Vagina (tissue), 2 donors: ENCODE data around the gene SLC34A1. TPM values are rescaled to one million over a fixed set of nuclear protein-coding genes. Genes with fewer than 3 reads are reported as not detected.

Experiments
- DNase-seq, 2 donors: peaks; one replicate each; pipeline ENCODE4 v3.0.0-alpha.2; 2017; ENCODE audit errors: extremely low spot score in 2 of 2
- H3K27ac ChIP-seq: fragments of 200-600 bp; sonication (generic); one replicate; pipeline ENCODE4 v1.5.1; 2019
- H3K27me3 ChIP-seq: fragments of 200-600 bp; sonication (generic); one replicate; pipeline ENCODE4 v1.5.1; 2019
- H3K36me3 ChIP-seq, 2 donors: fragments of 200-600 bp; sonication (generic); one replicate each; pipeline ENCODE4 v1.5.1; 2017 to 2019
- H3K4me1 ChIP-seq: fragments of 200-600 bp; sonication (generic); one replicate; pipeline ENCODE4 v1.5.1; 2019
- H3K4me3 ChIP-seq, 2 donors: fragments of 200-600 bp; sonication (generic); 1 replicate in 1 of 2; 2 replicates in 1 of 2; pipeline ENCODE4 v1.5.1; 2016 to 2019
- H3K9me3 ChIP-seq: fragments of 200-600 bp; sonication (generic); one replicate; pipeline ENCODE4 v1.5.1; 2019
- POLR2A ChIP-seq, 2 donors: fragments of 450-650 bp; IDR thresholded peaks; one replicate each; pipeline ENCODE4 v1.6.1; 2017; ENCODE audit warnings: antibody characterized with exemption in 2 of 2, mild to moderate bottlenecking in 2 of 2, moderate library complexity in 2 of 2
- POLR2AphosphoS5 ChIP-seq, 2 donors: sonication (generic); formaldehyde crosslinking; IDR thresholded peaks; one replicate each; pipeline ENCODE4 v1.9.0; 2017; ENCODE audit warnings: antibody characterized with exemption in 2 of 2, mild to moderate bottlenecking in 2 of 2, low read depth in 1 of 2; ENCODE audit not compliant: insufficient read depth in 1 of 2
- intact Hi-C: fragments of 100-400 bp; cut with DNase I; formaldehyde crosslinking; loops from one replicate; pipeline ENCODE4 v1.15.1; 2023
- total RNA-seq: library from RNA; depleted of rRNA; stranded (reverse); fragments of >200 nt; gene quantifications from one replicate; pipeline ENCODE4 v1.2.3, GENCODE V29; 2016
- TF ChIP-seq, protein P1 (sequence below), 3 experiments: fragments of 450-650 bp in 2 of 3; fragments of 200-600 bp in 1 of 3; sonication (generic) in 1 of 3; IDR thresholded peaks; one replicate each; pipeline ENCODE4 v1.5.1; 2017 to 2019; ENCODE audit warnings: antibody characterized with exemption in 3 of 3, mild to moderate bottlenecking in 2 of 3, moderate library complexity in 2 of 3

The SLC34A1 gene
- total RNA-seq, 1 donor from 2014 or later: not detected

DNA sequence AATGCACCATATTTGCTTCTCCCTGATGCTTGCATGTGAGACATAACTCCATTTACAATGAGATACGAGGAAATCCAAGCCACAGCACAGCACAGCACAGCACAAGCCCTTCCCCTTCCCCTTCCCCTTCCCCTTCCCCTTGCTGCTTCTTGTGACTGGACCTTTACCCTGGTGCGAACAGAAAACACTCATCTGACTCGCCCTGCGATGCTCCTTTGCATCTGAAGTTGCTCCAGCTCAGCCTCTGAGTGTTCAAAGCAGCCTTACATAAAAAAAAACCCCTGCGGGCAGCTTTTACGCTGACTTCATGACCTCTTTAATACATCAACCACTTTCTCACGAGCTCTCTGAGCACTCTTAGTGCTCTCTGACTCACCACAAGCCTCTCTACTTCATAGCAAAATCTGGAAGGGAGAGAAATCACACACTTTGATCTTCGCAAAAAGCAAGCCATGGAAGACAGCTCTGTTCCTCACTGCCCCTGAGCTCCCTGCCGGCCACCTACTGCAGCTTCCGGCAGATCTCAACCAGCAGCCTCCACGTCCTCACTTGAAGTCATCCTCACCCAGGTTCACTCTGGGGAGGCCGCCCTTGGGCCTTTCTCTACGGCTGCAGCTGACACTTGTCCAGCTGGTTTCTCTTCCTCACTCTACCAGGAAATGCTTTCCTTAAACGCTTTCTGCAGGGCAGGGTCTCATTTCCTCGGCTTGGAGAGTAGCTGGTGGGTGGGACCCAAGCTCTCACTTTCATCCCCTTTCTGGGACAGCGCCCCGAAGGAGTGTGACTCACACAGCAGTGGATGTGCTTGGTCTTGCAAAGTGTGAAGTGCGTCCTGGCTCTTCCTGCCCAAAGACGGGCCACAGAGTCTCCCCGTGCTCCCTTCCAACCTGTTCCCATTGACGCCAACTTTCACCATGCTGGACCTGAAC, 5.3 kb downstream of the SLC34A1 start:
- H3K4me3 ChIP-seq: no peak overlapping the region
- DNase-seq: no peak
- H3K27ac ChIP-seq: peak overlapping the region; percentile 37
- intact Hi-C loops: loop anchor here (2.0 kb wide), 2 partner anchors 65 to 111 kb away; no protein-coding TSS in a partner anchor
- TF ChIP-seq POLR2A (IDR thresholded peaks at IDR 0.05): no peak
- TF ChIP-seq POLR2AphosphoS5 (IDR thresholded peaks at IDR 0.05; ENCODE audit: insufficient read depth in 1 of 2, low read depth in 1 of 2): peak; percentile 46 to 47
- TF ChIP-seq, protein P1, sequence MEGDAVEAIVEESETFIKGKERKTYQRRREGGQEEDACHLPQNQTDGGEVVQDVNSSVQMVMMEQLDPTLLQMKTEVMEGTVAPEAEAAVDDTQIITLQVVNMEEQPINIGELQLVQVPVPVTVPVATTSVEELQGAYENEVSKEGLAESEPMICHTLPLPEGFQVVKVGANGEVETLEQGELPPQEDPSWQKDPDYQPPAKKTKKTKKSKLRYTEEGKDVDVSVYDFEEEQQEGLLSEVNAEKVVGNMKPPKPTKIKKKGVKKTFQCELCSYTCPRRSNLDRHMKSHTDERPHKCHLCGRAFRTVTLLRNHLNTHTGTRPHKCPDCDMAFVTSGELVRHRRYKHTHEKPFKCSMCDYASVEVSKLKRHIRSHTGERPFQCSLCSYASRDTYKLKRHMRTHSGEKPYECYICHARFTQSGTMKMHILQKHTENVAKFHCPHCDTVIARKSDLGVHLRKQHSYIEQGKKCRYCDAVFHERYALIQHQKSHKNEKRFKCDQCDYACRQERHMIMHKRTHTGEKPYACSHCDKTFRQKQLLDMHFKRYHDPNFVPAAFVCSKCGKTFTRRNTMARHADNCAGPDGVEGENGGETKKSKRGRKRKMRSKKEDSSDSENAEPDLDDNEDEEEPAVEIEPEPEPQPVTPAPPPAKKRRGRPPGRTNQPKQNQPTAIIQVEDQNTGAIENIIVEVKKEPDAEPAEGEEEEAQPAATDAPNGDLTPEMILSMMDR (IDR thresholded peaks at IDR 0.05): no peak
- H3K27me3 ChIP-seq: no peaks in the 10 kb centered on the region
- H3K4me1 ChIP-seq: peaks cover 46% of the 10 kb centered on the region
- no peaks in the 10 kb centered on the region for H3K36me3 ChIP-seq
- H3K9me3 ChIP-seq: no peaks in the 10 kb centered on the region

GRCh38 chr5:177390363-177391300, 6.4 kb downstream of the SLC34A1 start:
- intact Hi-C loops: loop anchor here (2.0 kb wide), 2 partner anchors 64 to 110 kb away; no protein-coding TSS in a partner anchor

DNA sequence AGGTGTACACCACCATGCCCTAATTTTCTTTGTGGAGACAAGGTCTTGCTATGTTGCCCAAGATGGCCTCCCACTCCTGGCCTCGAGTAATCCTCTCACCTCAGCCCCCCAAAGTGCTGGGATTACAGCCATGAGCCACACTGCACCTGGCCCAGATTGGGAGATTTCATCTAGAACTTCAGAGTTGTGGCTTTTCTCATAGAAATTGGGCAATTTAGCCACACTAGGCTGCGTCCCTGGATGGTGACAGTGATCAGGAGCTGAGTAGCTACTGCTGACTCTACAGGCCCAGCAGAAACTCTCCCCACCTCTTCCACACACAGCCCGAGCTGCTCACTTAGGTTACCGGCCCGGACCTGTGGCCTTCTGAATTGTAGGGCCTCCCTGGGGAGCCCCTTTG, 8.5 kb downstream of the SLC34A1 start:
- intact Hi-C loops: no loop called here
- Histone ChIP-seq H3K4me3 (no peak overlapping the region), H3K27me3 (no peaks in the 10 kb centered on the region), H3K9me3 (no peaks in the 10 kb centered on the region), H3K4me1 (peaks cover 27% of the 10 kb centered on the region), H3K36me3 (no peaks in the 10 kb centered on the region), H3K27ac (no peak overlapping the region)
- DNase-seq: no peak
- TF ChIP-seq, protein P1 (IDR thresholded peaks at IDR 0.05): no peak
- TF ChIP-seq POLR2A (IDR thresholded peaks at IDR 0.05): no peak
- no peak for TF ChIP-seq POLR2AphosphoS5 (IDR thresholded peaks at IDR 0.05; ENCODE audit: insufficient read depth in 1 of 2, low read depth in 1 of 2)

More at GRCh38 chr5:177390363-177391300, 6.4 kb downstream of the SLC34A1 start:
- Histone ChIP-seq H3K27ac (peak overlapping the region; percentile 37), H3K36me3 (no peaks in the 10 kb centered on the region), H3K4me1 (peaks cover 37% of the 10 kb centered on the region), H3K27me3 (no peaks in the 10 kb centered on the region), H3K9me3 (no peaks in the 10 kb centered on the region), H3K4me3 (no peak overlapping the region)
- TF ChIP-seq, protein P1 (IDR thresholded peaks at IDR 0.05): peak; percentile 87 to 96 (median 92)
- TF ChIP-seq POLR2A (IDR thresholded peaks at IDR 0.05) (no peak), POLR2AphosphoS5 (IDR thresholded peaks at IDR 0.05; ENCODE audit: insufficient read depth in 1 of 2, low read depth in 1 of 2) (peak in 1 of 2 donors; percentile 33)
- no peak for DNase-seq

DNA sequence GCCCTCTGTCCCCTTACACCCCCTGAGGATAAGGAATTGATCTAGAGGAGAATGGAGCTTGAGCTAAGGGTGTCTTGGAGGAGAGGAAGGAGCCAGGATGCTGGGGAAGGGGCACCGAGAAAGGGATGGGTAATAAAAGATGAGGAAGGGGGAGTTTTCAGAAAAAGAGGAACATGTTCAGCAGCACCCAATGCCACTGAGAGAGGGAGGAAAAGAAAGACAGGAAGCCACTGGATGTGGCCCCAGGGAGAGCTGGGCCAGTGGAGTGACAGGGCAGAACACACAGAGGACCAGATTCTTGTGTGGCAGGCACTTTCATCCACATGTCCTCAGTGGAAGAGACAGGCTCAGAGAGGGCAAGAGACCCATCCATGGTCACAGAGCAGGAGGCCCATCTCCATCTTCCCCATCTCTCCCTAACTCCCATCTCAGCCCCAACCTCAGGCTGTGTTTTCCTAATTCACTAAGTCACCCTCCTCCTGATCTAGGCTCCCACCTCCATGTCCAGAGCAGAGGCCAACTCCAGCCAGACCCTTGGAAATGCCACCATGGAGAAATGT, 9.1 kb downstream of the SLC34A1 start:
- Histone ChIP-seq H3K27me3 (no peaks in the 10 kb centered on the region), H3K36me3 (no peaks in the 10 kb centered on the region), H3K9me3 (no peaks in the 10 kb centered on the region), H3K4me1 (peaks cover 22% of the 10 kb centered on the region), H3K27ac (no peak overlapping the region), H3K4me3 (no peak overlapping the region)
- TF ChIP-seq, protein P1 (IDR thresholded peaks at IDR 0.05): no peak
- TF ChIP-seq POLR2AphosphoS5 (IDR thresholded peaks at IDR 0.05; ENCODE audit: insufficient read depth in 1 of 2, low read depth in 1 of 2): no peak
- no peak for TF ChIP-seq POLR2A (IDR thresholded peaks at IDR 0.05)
- no peak for DNase-seq
- intact Hi-C loops: no loop called here
